NCI-H748 (cell line): ENCODE measurements around the gene KRT74.

ENCODE experiments used
- DNase-seq: peaks from one replicate; lab custom pipeline; 2025; ENCODE audit not compliant: unreplicated experiment; lab: John Stamatoyannopoulos, UW

The KRT74 gene

GRCh38 chr12:52573743-52574142, at the start of gene KRT74:
TSS of gene KRT74 (minus strand) at chr12:52573843. CDS start at chr12:52573777, 66 bp downstream.
- no peak for DNase-seq

- DNase-seq = no peak
Measured at GRCh38 chr12:52622349-52622748, 48.7 kb upstream of the KRT74 start.

GRCh38 chr12:52618866-52619265, 45.2 kb upstream of the KRT74 start:
- DNase-seq = no peak

DNA sequence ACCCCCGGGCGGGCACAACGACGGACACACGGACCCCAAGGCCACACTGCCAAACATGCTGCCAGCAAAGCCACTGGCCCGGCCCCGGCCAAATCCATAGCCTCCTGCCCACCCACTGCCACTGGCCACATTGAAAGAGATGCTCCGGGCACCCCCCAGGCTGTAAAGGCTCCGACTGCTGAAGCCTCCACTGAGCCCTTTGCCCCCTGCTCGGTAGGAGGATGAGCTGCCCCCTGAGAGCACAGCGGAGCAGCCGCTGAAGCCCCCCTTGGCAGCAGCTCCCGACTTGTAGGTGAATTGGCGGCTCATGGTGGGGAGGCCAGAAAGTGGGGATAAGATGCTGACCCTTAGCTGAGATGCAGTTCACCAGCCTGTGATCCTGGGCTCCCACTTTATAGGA, 44.6 kb upstream of the KRT74 start, which contains the start of gene KRT73:
Gene KRT73, minus strand, starts transcription at position 344 of the 400 bp plus-strand sequence. Its CDS starts 35 bp downstream, at position 309.
- no peak for DNase-seq

DNA sequence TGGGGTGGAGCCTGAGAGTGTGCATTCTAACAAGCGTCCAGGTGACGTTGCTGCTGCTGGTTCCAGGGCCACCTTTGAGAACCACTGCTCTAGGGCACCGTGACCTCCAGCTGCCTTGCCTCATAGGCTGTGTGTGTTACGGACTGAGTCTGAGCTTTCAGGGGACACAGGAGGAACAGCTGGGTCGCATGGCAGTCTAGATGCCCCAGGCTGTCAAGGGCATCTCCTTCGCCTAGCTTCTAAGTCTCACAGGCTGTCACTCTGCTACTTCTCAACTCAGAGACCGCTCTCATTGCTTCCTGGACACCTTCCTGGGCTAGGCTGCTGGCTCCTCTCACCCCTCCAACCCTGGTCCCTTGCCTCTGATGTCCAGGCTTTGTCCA, 43.8 kb upstream of the KRT74 start:
- DNase-seq = no peak

- no peak for DNase-seq
Measured at GRCh38 chr12:52616680-52617402, 43.2 kb upstream of the KRT74 start.

GRCh38 chr12:52615912-52616311, 42.3 kb upstream of the KRT74 start:
- no peak for DNase-seq

- no peak for DNase-seq
Measured at GRCh38 chr12:52615208-52615868, 41.7 kb upstream of the KRT74 start.

GRCh38 chr12:52614381-52615207, 41.0 kb upstream of the KRT74 start:
- no peak for DNase-seq

DNA sequence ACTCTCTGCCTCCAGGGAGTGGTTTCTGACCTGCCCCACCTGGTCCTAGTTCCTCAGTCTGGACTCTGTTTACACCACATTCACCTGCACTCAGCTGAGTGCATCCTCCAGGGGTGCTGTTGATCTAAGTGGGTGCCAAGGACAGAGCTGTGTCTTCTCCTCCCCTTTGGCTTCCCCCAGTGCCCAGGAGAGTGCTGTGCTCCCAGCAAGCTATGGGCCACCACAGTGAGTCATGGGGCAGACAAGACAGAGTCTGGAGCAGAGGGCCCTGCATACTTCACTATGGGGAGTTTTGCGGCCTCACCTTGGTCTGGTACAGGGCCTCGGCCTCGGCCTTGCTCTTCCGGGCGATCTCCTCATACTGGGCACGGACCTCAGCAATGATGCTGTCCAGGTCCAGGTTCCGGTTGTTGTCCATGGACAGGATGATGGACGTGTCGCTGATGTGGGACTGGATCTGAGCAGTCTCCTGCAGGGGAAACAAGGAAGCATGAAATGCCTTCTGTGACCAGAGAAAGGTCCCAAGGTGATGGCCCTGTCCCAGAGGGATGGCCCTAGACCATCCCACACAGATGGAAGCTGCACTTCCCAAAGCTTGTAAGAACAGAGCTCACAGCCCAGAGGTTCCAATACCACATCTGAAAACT, 39.9 kb upstream of the KRT74 start:
- DNase-seq = no peak

GRCh38 chr12:52612431-52613383, 39.1 kb upstream of the KRT74 start:
- no peak for DNase-seq

GRCh38 chr12:52611080-52611468, 37.4 kb upstream of the KRT74 start:
- DNase-seq = no peak

- no peak for DNase-seq
Measured at GRCh38 chr12:52608826-52609630, 35.4 kb upstream of the KRT74 start.

DNA sequence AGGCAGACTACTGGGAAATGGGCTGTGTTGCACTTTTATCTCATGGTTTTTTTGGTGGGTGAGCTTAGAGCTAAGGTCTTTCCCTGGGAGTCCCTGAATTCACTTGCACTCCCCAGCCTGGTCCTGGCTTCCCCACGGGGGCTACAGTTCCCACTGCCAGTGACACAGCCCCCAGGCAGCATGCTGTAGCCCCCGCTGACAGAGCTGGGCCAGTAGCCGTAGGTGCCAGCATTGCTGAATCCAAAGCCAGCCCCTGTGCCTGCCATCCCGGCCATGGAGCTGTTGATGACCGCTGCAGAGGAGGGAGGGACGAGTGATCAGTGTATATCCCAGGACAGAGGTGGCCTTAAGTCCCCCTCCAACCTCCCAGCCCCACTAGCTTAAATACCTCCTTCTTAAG, 34.5 kb upstream of the KRT74 start:
- DNase-seq = no peak

DNA sequence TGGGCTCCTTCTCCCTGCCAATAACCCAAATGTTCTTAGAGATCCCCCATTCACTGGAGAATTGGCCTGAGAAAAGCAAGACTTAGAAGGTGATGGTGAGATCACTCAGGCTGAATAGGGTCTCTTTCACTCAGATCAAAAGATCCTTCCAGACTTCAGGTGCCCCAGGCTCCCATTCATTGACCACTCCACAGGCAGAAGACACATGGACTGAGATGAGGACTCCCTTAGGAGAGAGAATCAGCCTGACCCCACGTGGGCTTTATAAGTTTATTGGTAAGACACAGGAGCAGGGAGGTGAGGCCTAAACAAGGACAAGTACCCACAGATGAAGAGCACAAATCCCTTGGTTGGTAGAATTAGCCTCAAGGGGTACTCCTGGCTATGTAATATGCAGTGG, 33.7 kb upstream of the KRT74 start:
- no peak for DNase-seq

GRCh38 chr12:52606581-52607218, 33.1 kb upstream of the KRT74 start:
- DNase-seq = no peak

- DNase-seq = no peak
Measured at GRCh38 chr12:52606096-52606495, 32.5 kb upstream of the KRT74 start.

DNA sequence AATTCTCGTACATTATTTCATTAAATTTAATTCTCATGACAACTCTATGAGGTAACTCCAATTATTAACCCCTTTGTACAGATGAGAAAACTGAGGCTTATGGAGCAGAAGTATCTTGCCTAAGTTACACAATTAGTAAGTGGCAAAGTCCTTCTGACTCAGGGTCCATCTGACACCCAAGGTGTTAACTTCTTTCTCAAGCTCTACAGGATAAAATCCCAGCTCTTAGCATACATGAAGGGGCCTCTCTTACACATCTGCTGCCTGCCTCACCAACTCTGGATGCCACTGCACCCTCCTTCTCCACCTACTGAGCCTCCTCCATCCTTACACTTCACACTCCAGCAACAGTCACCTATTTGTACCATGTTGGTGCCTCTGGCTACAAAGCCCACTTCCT, 31.9 kb upstream of the KRT74 start:
- DNase-seq = no peak

DNA sequence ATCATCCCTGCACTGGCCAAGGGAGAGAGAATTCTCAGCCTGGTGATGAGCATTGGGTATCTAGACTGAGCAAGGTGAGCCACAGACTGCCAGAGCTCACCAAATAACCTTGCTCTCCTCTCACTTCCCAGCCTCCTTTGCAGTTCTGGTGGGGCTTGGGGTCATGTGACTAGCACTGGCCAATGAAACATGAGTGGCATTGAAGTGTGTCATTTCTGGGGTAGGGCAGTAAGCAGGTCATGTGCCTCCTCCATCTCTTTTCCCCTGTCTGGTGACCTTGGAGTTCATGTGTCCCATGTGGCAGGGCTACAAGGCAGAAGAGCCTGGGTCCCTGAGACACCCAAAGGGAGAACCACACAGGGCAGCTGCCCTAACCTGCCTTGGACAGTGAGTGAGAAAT, 31.2 kb upstream of the KRT74 start:
- no peak for DNase-seq
